SU-DHL-6 (cell line): ENCODE results near the gene CCDC180.

Experiments
- EZH2phosphoT487 ChIP-seq: fragments of 200-600 bp; sonication (generic), shearing (Covaris generic); conservative IDR thresholded peaks from 2 replicates; pipeline ENCODE4 v1.6.1; 2018; ENCODE audit warnings: mild to moderate bottlenecking, antibody characterized with exemption, low read length, moderate library complexity, mixed read lengths
- TF ChIP-seq, protein P1 (sequence below): fragments of 200-600 bp; sonication (generic); IDR thresholded peaks from one replicate; pipeline ENCODE4 v1.5.1; 2017; ENCODE audit warnings: antibody characterized with exemption, mild to moderate bottlenecking, low read length, moderate library complexity; ENCODE audit not compliant: insufficient read depth, poor library complexity, severe bottlenecking

DNA sequence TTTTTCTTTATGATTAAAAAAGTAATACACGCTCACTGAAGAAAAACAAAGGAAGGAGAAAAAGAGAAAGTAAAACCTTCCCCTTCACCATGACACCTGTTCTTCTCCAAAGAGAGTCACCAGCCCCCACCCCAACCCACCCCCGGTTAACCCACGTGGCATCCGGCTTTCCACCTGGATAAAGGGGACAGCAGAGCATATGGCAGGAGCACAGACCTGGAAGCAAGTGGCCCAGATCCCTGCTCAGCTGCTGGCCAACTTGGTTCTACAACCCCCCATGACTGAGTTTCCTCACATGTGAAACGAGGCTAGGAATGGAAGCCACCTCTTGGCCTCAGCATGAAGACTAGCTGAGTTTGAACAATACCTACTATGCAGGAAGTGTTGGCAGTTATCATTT is 5.1 kb downstream of the CCDC180 start:
- TF ChIP-seq, protein P1, sequence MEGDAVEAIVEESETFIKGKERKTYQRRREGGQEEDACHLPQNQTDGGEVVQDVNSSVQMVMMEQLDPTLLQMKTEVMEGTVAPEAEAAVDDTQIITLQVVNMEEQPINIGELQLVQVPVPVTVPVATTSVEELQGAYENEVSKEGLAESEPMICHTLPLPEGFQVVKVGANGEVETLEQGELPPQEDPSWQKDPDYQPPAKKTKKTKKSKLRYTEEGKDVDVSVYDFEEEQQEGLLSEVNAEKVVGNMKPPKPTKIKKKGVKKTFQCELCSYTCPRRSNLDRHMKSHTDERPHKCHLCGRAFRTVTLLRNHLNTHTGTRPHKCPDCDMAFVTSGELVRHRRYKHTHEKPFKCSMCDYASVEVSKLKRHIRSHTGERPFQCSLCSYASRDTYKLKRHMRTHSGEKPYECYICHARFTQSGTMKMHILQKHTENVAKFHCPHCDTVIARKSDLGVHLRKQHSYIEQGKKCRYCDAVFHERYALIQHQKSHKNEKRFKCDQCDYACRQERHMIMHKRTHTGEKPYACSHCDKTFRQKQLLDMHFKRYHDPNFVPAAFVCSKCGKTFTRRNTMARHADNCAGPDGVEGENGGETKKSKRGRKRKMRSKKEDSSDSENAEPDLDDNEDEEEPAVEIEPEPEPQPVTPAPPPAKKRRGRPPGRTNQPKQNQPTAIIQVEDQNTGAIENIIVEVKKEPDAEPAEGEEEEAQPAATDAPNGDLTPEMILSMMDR: no peak
- TF ChIP-seq EZH2phosphoT487: no peak
